A549 (cell line): ENCODE results near the gene FAM13A. TPM values are rescaled to one million over a fixed set of nuclear protein-coding genes. Genes with fewer than 3 reads are reported as not detected.

Experiments
- ATAC-seq, 2 experiments: fragments of 200-7000 bp in 1 of 2; fragments of >200 bp in 1 of 2; cut with Nextera tagmentation in 1 of 2; cut with Tn5 transposase in 1 of 2; 3 replicates each; pipeline versions ENCODE4 v1.8.0 to v1.9.1; 2018 to 2020; ENCODE audit warnings: mild to moderate bottlenecking in 1 of 2, moderate library complexity in 1 of 2
- CTCF ChIA-PET: fragments of 300-600 bp; sonication (Branson Sonifier 250); formaldehyde crosslinking; extraction: SDS; loops from one replicate; lab custom pipeline; 2021; ENCODE audit warnings: antibody characterized with exemption, inconsistent platforms; lab: Yijun Ruan, JAX
- POLR2A ChIA-PET: fragments of 350-600 bp; formaldehyde crosslinking; extraction: SDS; loops from one replicate; lab custom pipeline; 2021; ENCODE audit warnings: antibody characterized with exemption, inconsistent platforms; lab: Yijun Ruan, JAX
- DNase-seq, 2 experiments: peaks; one replicate each; pipeline versions ENCODE4 v3.0.0 to v3.0.0-alpha.2; 2011 to 2016; ENCODE audit warnings: low read depth in 1 of 2, low spot score in 1 of 2
- FAIRE-seq: peaks from 2 replicates; lab custom pipeline; 2011; peaks lifted over from hg19 to GRCh38; lab: Jason Lieb, UNC
- H3K27ac ChIP-seq, 2 experiments: fragments of >200 bp; sonication (Bioruptor Twin); formaldehyde crosslinking; 3 replicates each; pipeline ENCODE4 v1.5.1; 2016 to 2017
- H3K4me1 ChIP-seq: fragments of >200 bp; sonication (Bioruptor Twin); formaldehyde crosslinking; 3 replicates; pipeline ENCODE4 v1.6.1; 2016
- H3K4me2 ChIP-seq: fragments of >200 bp; sonication (Bioruptor Twin); formaldehyde crosslinking; 3 replicates; pipeline ENCODE4 v1.6.1; 2016
- H3K4me3 ChIP-seq: fragments of >200 bp; sonication (Bioruptor Twin); formaldehyde crosslinking; 3 replicates; pipeline ENCODE4 v1.5.1; 2016
- H3K9me3 ChIP-seq: fragments of >200 bp; sonication (Bioruptor Twin); formaldehyde crosslinking; 3 replicates; pipeline ENCODE4 v1.6.1; 2016
- BCL3 ChIP-seq: fragments of >200 bp; sonication (Bioruptor Twin); formaldehyde crosslinking; IDR thresholded peaks from 3 replicates; pipeline ENCODE4 v1.6.1; 2016
- BHLHE40 ChIP-seq: IDR thresholded peaks from 2 replicates; pipeline ENCODE4 v1.6.1; 2012; ENCODE audit warnings: low read depth, low read length, inconsistent platforms
- CHD4 ChIP-seq: fragments of 200-600 bp; sonication (generic); IDR thresholded peaks from 2 replicates; pipeline ENCODE4 v1.6.1; 2016; ENCODE audit warnings: antibody characterized with exemption, mild to moderate bottlenecking, borderline replicate concordance
- EHMT2 ChIP-seq: fragments of 200-600 bp; sonication (generic); IDR thresholded peaks from 2 replicates; pipeline ENCODE4 v1.6.1; 2016; ENCODE audit warnings: antibody characterized with exemption, low read depth, mild to moderate bottlenecking, moderate library complexity
- FOSB ChIP-seq: fragments of 250-450 bp; sonication (Bioruptor Pico); IDR thresholded peaks from 2 replicates; pipeline ENCODE4 v1.5.0; 2020; ENCODE audit warnings: mild to moderate bottlenecking, moderate library complexity
- FOSL2 ChIP-seq, 2 experiments: fragments of 450-650 bp in 1 of 2; fragments of >200 bp in 1 of 2; sonication (Bioruptor Twin) in 1 of 2; formaldehyde crosslinking; IDR thresholded peaks; 2 replicates each; pipeline versions ENCODE4 v1.5.0 to v1.6.1; 2016 to 2020; ENCODE audit warnings: mild to moderate bottlenecking in 1 of 2, moderate library complexity in 1 of 2
- GATA3 ChIP-seq: IDR thresholded peaks from 2 replicates; pipeline ENCODE4 v1.6.1; 2012; ENCODE audit warnings: borderline replicate concordance
- HEYL ChIP-seq: fragments of 250-450 bp; sonication (Bioruptor Pico); IDR thresholded peaks from 2 replicates; pipeline ENCODE4 v1.8.0; 2021; ENCODE audit warnings: mild to moderate bottlenecking, moderate library complexity
- HMGXB4 ChIP-seq: fragments of 250-450 bp; sonication (Bioruptor Pico); IDR thresholded peaks from 2 replicates; pipeline ENCODE4 v1.5.0; 2021; ENCODE audit warnings: mild to moderate bottlenecking, moderate library complexity, borderline replicate concordance
- HOXA7 ChIP-seq: fragments of 250-450 bp; sonication (Bioruptor Pico); IDR thresholded peaks from 2 replicates; pipeline ENCODE4 v1.5.0; 2020; ENCODE audit warnings: mild to moderate bottlenecking, moderate library complexity
- HOXB13 ChIP-seq: fragments of 250-450 bp; sonication (Bioruptor Pico); IDR thresholded peaks from 2 replicates; pipeline ENCODE4 v1.5.0; 2020; ENCODE audit warnings: low read depth, mild to moderate bottlenecking, moderate library complexity
- HOXB5 ChIP-seq: fragments of 250-450 bp; sonication (Bioruptor Pico); IDR thresholded peaks from 2 replicates; pipeline ENCODE4 v1.5.0; 2020; ENCODE audit warnings: mild to moderate bottlenecking, moderate library complexity
- JUN ChIP-seq, 2 experiments: fragments of >200 bp; sonication (Bioruptor Twin); formaldehyde crosslinking; IDR thresholded peaks; 2 replicates in 1 of 2; 3 replicates in 1 of 2; pipeline ENCODE4 v1.6.1; 2016 to 2017
- KDM1A ChIP-seq: fragments of 200-600 bp; sonication (generic); IDR thresholded peaks from 2 replicates; pipeline ENCODE4 v1.6.1; 2016; ENCODE audit warnings: low read depth, mild to moderate bottlenecking
- KDM5A ChIP-seq: fragments of 200-600 bp; sonication (generic); IDR thresholded peaks from 2 replicates; pipeline ENCODE4 v1.6.1; 2016; ENCODE audit warnings: antibody characterized with exemption, mild to moderate bottlenecking
- MAFK ChIP-seq: fragments of 450-650 bp; IDR thresholded peaks from 2 replicates; pipeline ENCODE4 v1.6.1; 2014; ENCODE audit not compliant: partially characterized antibody
- NPAS2 ChIP-seq: fragments of 250-450 bp; sonication (Bioruptor Pico); IDR thresholded peaks from 2 replicates; pipeline ENCODE4 v1.8.0; 2022; ENCODE audit warnings: mild to moderate bottlenecking, moderate library complexity, borderline replicate concordance
- PBX3 ChIP-seq: IDR thresholded peaks from 2 replicates; pipeline ENCODE4 v1.6.1; 2012
- POLR2AphosphoS2 ChIP-seq: conservative IDR thresholded peaks from 2 replicates; pipeline ENCODE4 v1.6.1; 2012; ENCODE audit warnings: low read length, improper control_type of control experiment, inconsistent platforms
- RAD21 ChIP-seq, 2 experiments: fragments of >200 bp in 1 of 2; sonication (Bioruptor Twin) in 1 of 2; formaldehyde crosslinking in 1 of 2; IDR thresholded peaks in 1 of 2; conservative IDR thresholded peaks in 1 of 2; 2 replicates in 1 of 2; 3 replicates in 1 of 2; pipeline ENCODE4 v1.6.1; 2012 to 2018; ENCODE audit warnings: inconsistent platforms in 1 of 2
- RCOR1 ChIP-seq: fragments of 150-350 bp; IDR thresholded peaks from 2 replicates; pipeline ENCODE4 v1.6.1; 2014; ENCODE audit warnings: antibody characterized with exemption, low read length, low read depth
- RFX5 ChIP-seq: fragments of 450-650 bp; IDR thresholded peaks from 2 replicates; pipeline ENCODE4 v1.7.1; 2014; ENCODE audit warnings: antibody characterized with exemption, mild to moderate bottlenecking, moderate library complexity
- RNF2 ChIP-seq: fragments of 200-600 bp; sonication (generic); IDR thresholded peaks from 2 replicates; pipeline ENCODE4 v1.6.1; 2016; ENCODE audit warnings: low read depth, mild to moderate bottlenecking, antibody characterized with exemption, moderate library complexity, borderline replicate concordance
- SMC3 ChIP-seq: fragments of >200 bp; sonication (Bioruptor Twin); formaldehyde crosslinking; IDR thresholded peaks from 3 replicates; pipeline ENCODE4 v1.6.1; 2018; ENCODE audit warnings: inconsistent platforms
- ZFP36 ChIP-seq: fragments of 450-650 bp; IDR thresholded peaks from 2 replicates; pipeline ENCODE4 v1.6.1; 2014; ENCODE audit warnings: borderline replicate concordance; ENCODE audit not compliant: partially characterized antibody
- ZNF302 ChIP-seq: fragments of 250-450 bp; sonication (Bioruptor Pico); IDR thresholded peaks from 2 replicates; pipeline ENCODE4 v1.9.0; 2021; ENCODE audit warnings: inconsistent platforms, mild to moderate bottlenecking, moderate library complexity
- WGBS: methylation state at CpG from one replicate; pipeline ENCODE4 v1.1.6; 2017; ENCODE audit errors: missing lambda C conversion rate; 5-methylcytosine and 5-hydroxymethylcytosine counted together
- polyA plus RNA-seq, 4 experiments: library from polyadenylated mRNA; depleted of rRNA in 3 of 4; stranded (reverse); fragments of >200 nt; fragmentation: RNase III in 1 of 4; extraction: RNeasy Plus Mini Kit Qiagen cat#74134 plus additional on column Dnase treatment in 1 of 4; gene quantifications; 2 replicates in 3 of 4; 3 replicates in 1 of 4; pipeline ENCODE4 v1.2.3, GENCODE V29; 2011 to 2017
- TF ChIP-seq, protein P1 (sequence below): fragments of 200-600 bp; sonication (generic); IDR thresholded peaks from 2 replicates; pipeline ENCODE4 v1.6.1; 2016; ENCODE audit warnings: antibody characterized with exemption, mild to moderate bottlenecking, moderate library complexity
- TF ChIP-seq, protein P2 (sequence below): IDR thresholded peaks from 2 replicates; pipeline ENCODE4 v1.6.1; 2012
- TF ChIP-seq, protein P3 (sequence below): fragments of >200 bp; sonication (Bioruptor Twin); formaldehyde crosslinking; IDR thresholded peaks from 3 replicates; pipeline ENCODE4 v1.5.1; 2016

The FAM13A gene
- polyA plus RNA-seq, 2 of the 4 experiments (the other 2 are of a cell fraction) = 6.5 to 22.0 TPM

- H3K4me1 ChIP-seq = peaks cover 34% of the 10 kb centered on the region
- WGBS = 93% methylated on average over 2 of the region's 2 CpGs
- ChIA-PET POLR2A (no interaction called here), CTCF (no interaction called here)
- peak overlapping the region in 1 of 2 experiments; percentile 63; a peak in 1 of 6 replicates for H3K27ac ChIP-seq
- no peak overlapping the region for H3K4me2 ChIP-seq
- H3K9me3 ChIP-seq = no peaks in the 10 kb centered on the region
- ATAC-seq = no peak
- no peak for DNase-seq
- TF ChIP-seq GATA3 = no peak
- TF ChIP-seq HOXB13 = no peak
- no peak for TF ChIP-seq ZNF302 (CRISPR knock-in tag)
- TF ChIP-seq PBX3 = no peak
- TF ChIP-seq BHLHE40 = no peak
- TF ChIP-seq POLR2AphosphoS2 = no peak
- no peak for TF ChIP-seq FOSL2 (IDR thresholded peaks at IDR 0.05)
- no peak for TF ChIP-seq FOSL2 (CRISPR knock-in tag; IDR thresholded peaks at IDR 0.05)
- no peak for TF ChIP-seq HEYL (CRISPR knock-in tag)
- no peak for TF ChIP-seq SMC3
- no peak for TF ChIP-seq FOSB (CRISPR knock-in tag)
- no peak for TF ChIP-seq RCOR1
- no peak for TF ChIP-seq EHMT2
- TF ChIP-seq RFX5 = no peak
- no peak overlapping the region for H3K4me3 ChIP-seq
- no peak for FAIRE-seq
Observed at GRCh38 chr4:88962396-88962795, 94.6 kb downstream of the FAM13A start.

GRCh38 chr4:88960576-88960975 is 96.4 kb downstream of the FAM13A start:
- DNase-seq = no peak
- ChIA-PET CTCF (no interaction called here), POLR2A (no interaction called here)
- Histone ChIP-seq H3K4me3 (no peak overlapping the region), H3K4me2 (no peak overlapping the region), H3K4me1 (peaks cover 30% of the 10 kb centered on the region), H3K9me3 (no peaks in the 10 kb centered on the region), H3K27ac (no peak overlapping the region)
- no peak for FAIRE-seq
- 78% methylated on average over 1 of the region's 1 CpG for WGBS
- TF ChIP-seq, protein P1, sequence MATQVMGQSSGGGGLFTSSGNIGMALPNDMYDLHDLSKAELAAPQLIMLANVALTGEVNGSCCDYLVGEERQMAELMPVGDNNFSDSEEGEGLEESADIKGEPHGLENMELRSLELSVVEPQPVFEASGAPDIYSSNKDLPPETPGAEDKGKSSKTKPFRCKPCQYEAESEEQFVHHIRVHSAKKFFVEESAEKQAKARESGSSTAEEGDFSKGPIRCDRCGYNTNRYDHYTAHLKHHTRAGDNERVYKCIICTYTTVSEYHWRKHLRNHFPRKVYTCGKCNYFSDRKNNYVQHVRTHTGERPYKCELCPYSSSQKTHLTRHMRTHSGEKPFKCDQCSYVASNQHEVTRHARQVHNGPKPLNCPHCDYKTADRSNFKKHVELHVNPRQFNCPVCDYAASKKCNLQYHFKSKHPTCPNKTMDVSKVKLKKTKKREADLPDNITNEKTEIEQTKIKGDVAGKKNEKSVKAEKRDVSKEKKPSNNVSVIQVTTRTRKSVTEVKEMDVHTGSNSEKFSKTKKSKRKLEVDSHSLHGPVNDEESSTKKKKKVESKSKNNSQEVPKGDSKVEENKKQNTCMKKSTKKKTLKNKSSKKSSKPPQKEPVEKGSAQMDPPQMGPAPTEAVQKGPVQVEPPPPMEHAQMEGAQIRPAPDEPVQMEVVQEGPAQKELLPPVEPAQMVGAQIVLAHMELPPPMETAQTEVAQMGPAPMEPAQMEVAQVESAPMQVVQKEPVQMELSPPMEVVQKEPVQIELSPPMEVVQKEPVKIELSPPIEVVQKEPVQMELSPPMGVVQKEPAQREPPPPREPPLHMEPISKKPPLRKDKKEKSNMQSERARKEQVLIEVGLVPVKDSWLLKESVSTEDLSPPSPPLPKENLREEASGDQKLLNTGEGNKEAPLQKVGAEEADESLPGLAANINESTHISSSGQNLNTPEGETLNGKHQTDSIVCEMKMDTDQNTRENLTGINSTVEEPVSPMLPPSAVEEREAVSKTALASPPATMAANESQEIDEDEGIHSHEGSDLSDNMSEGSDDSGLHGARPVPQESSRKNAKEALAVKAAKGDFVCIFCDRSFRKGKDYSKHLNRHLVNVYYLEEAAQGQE = no peak
- TF ChIP-seq HMGXB4 (no peak), BCL3 (no peak), NPAS2 (CRISPR knock-in tag) (no peak), RNF2 (no peak), ZFP36 (no peak), KDM5A (no peak), KDM1A (no peak), MAFK (no peak), RAD21 (conservative IDR thresholded peaks at IDR 0.05 in 1 of 2, IDR thresholded peaks at IDR 0.05 in 1 of 2) (no peak), HOXA7 (no peak), CHD4 (no peak), HOXB5 (CRISPR knock-in tag) (no peak), HEYL (CRISPR knock-in tag) (no peak), JUN (IDR thresholded peaks at IDR 0.05) (no peak)
- TF ChIP-seq, protein P2, sequence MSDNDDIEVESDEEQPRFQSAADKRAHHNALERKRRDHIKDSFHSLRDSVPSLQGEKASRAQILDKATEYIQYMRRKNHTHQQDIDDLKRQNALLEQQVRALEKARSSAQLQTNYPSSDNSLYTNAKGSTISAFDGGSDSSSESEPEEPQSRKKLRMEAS = no peak
- TF ChIP-seq, protein P3, sequence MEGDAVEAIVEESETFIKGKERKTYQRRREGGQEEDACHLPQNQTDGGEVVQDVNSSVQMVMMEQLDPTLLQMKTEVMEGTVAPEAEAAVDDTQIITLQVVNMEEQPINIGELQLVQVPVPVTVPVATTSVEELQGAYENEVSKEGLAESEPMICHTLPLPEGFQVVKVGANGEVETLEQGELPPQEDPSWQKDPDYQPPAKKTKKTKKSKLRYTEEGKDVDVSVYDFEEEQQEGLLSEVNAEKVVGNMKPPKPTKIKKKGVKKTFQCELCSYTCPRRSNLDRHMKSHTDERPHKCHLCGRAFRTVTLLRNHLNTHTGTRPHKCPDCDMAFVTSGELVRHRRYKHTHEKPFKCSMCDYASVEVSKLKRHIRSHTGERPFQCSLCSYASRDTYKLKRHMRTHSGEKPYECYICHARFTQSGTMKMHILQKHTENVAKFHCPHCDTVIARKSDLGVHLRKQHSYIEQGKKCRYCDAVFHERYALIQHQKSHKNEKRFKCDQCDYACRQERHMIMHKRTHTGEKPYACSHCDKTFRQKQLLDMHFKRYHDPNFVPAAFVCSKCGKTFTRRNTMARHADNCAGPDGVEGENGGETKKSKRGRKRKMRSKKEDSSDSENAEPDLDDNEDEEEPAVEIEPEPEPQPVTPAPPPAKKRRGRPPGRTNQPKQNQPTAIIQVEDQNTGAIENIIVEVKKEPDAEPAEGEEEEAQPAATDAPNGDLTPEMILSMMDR = no peak
- ATAC-seq = no peak
